A673 (cell line): ENCODE results near the gene SH2B3. TPM values are rescaled to one million over a fixed set of nuclear protein-coding genes. Genes with fewer than 3 reads are reported as not detected.

Experiments used
- BruUV-seq: library from RNA; stranded (reverse); fragments of 400-500 nt; replicated peaks from 2 replicates; lab custom pipeline; 2021; lab: Mats Ljungman, UMichigan
- CTCF ChIA-PET: fragments of 300-600 bp; sonication (Branson Sonifier 250); formaldehyde crosslinking; loops from one replicate; lab custom pipeline; 2022; ENCODE audit warnings: antibody characterized with exemption; lab: Charles Lee
- POLR2A ChIA-PET: fragments of 300-600 bp; sonication (Branson Sonifier 250); formaldehyde crosslinking; loops from one replicate; lab custom pipeline; 2022; ENCODE audit warnings: antibody characterized with exemption; ENCODE audit not compliant: low non-redundant PET; lab: Charles Lee
- DNase-seq: peaks from one replicate; pipeline ENCODE4 v3.0.0-alpha.2; 2015; ENCODE audit warnings: low spot score
- H3K27ac ChIP-seq: fragments of 200-600 bp; sonication (generic); 2 replicates; pipeline ENCODE4 v1.5.1; 2016; ENCODE audit warnings: mixed run types, low read depth, mild to moderate bottlenecking, mixed read lengths, antibody characterized with exemption, low read length; ENCODE audit not compliant: poor library complexity, severe bottlenecking
- H3K27me3 ChIP-seq: fragments of 200-600 bp; sonication (generic); replicated peaks from 2 replicates; pipeline ENCODE4 v1.6.1; 2017; ENCODE audit warnings: mixed run types, low read depth, mild to moderate bottlenecking, mixed read lengths, antibody characterized with exemption, low read length; ENCODE audit not compliant: insufficient read depth, poor library complexity
- H3K36me3 ChIP-seq: fragments of 200-600 bp; sonication (generic); 2 replicates; pipeline ENCODE4 v1.6.1; 2016; ENCODE audit warnings: mixed run types, mild to moderate bottlenecking, mixed read lengths, antibody characterized with exemption, low read length; ENCODE audit not compliant: insufficient read depth, poor library complexity, severe bottlenecking
- H3K4me1 ChIP-seq: fragments of 200-600 bp; sonication (generic); 2 replicates; pipeline ENCODE4 v1.6.1; 2017; ENCODE audit warnings: mixed run types, mild to moderate bottlenecking, mixed read lengths, antibody characterized with exemption, low read length; ENCODE audit not compliant: insufficient read depth, poor library complexity, severe bottlenecking
- H3K4me3 ChIP-seq: fragments of 200-600 bp; sonication (generic); 2 replicates; pipeline ENCODE4 v1.5.1; 2016; ENCODE audit warnings: low read depth, mixed run types, mild to moderate bottlenecking, mixed read lengths, low read length; ENCODE audit not compliant: poor library complexity, severe bottlenecking
- H3K9me3 ChIP-seq: fragments of 200-600 bp; sonication (generic); 2 replicates; pipeline ENCODE4 v1.6.1; 2016; ENCODE audit warnings: mixed run types, low read depth, mild to moderate bottlenecking, mixed read lengths, antibody characterized with exemption, low read length; ENCODE audit not compliant: poor library complexity, severe bottlenecking
- EZH2 ChIP-seq: fragments of 200-600 bp; sonication (generic); IDR thresholded peaks from 2 replicates; pipeline ENCODE4 v1.6.1; 2017; ENCODE audit warnings: borderline replicate concordance, low read depth, mild to moderate bottlenecking, mixed read lengths, antibody characterized with exemption, low read length; ENCODE audit not compliant: poor library complexity, severe bottlenecking
- intact Hi-C: fragments of 100-400 bp; cut with micrococcal nuclease; formaldehyde crosslinking; loops from one replicate; pipeline ENCODE4 v1.10.0; 2022; ENCODE audit not compliant: unreplicated experiment
- total RNA-seq: library from RNA; stranded (reverse); gene quantifications from 2 replicates; pipeline ENCODE4 v1.2.3, GENCODE V29; 2021
- TF ChIP-seq, protein P1 (sequence below): fragments of 300-800, 200-600 bp; sonication (generic); conservative IDR thresholded peaks from 2 replicates; pipeline ENCODE4 v1.5.1; 2017; ENCODE audit warnings: low read depth, mild to moderate bottlenecking, antibody characterized with exemption, low read length, moderate library complexity, mixed read lengths

Gene SH2B3
- total RNA-seq, 1 experiment from 2014 or later, result 133 TPM

- Histone ChIP-seq H3K4me1 (peaks cover 73% of the 10 kb centered on the region), H3K36me3 (peaks cover 4% of the 10 kb centered on the region), H3K4me3 (no peak overlapping the region), H3K27me3 (no peaks in the 10 kb centered on the region), H3K9me3 (no peaks in the 10 kb centered on the region), H3K27ac (peak overlapping the region; percentile 79)
- TF ChIP-seq, protein P1, sequence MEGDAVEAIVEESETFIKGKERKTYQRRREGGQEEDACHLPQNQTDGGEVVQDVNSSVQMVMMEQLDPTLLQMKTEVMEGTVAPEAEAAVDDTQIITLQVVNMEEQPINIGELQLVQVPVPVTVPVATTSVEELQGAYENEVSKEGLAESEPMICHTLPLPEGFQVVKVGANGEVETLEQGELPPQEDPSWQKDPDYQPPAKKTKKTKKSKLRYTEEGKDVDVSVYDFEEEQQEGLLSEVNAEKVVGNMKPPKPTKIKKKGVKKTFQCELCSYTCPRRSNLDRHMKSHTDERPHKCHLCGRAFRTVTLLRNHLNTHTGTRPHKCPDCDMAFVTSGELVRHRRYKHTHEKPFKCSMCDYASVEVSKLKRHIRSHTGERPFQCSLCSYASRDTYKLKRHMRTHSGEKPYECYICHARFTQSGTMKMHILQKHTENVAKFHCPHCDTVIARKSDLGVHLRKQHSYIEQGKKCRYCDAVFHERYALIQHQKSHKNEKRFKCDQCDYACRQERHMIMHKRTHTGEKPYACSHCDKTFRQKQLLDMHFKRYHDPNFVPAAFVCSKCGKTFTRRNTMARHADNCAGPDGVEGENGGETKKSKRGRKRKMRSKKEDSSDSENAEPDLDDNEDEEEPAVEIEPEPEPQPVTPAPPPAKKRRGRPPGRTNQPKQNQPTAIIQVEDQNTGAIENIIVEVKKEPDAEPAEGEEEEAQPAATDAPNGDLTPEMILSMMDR, result no peak
- TF ChIP-seq EZH2, result no peak
- DNase-seq, result no peak
- intact Hi-C loops, result no loop called here
- no TSS peak for BruUV-seq
- ChIA-PET POLR2A (no interaction called here), CTCF (no interaction called here)
These were observed 30.5 kb downstream of the SH2B3 start for GRCh38 chr12:111436266-111436665.

GRCh38 chr12:111436811-111437210, 31.1 kb downstream of the SH2B3 start:
- CTCF ChIA-PET, result no interaction called here
- Histone ChIP-seq H3K27ac (peak overlapping the region; percentile 79), H3K36me3 (peaks cover 4% of the 10 kb centered on the region), H3K4me1 (peaks cover 68% of the 10 kb centered on the region), H3K9me3 (no peaks in the 10 kb centered on the region), H3K27me3 (no peaks in the 10 kb centered on the region), H3K4me3 (no peak overlapping the region)
- intact Hi-C loops, result no loop called here
- POLR2A ChIA-PET, result no interaction called here
- no TSS peak for BruUV-seq
- TF ChIP-seq, protein P1, result no peak
- no peak for TF ChIP-seq EZH2
- DNase-seq, result no peak

GRCh38 chr12:111437816-111438454, 32.2 kb downstream of the SH2B3 start:
- no peak for TF ChIP-seq EZH2
- TF ChIP-seq, protein P1, result no peak
- Histone ChIP-seq H3K4me1 (peaks cover 65% of the 10 kb centered on the region), H3K4me3 (no peak overlapping the region), H3K36me3 (peaks cover 10% of the 10 kb centered on the region), H3K27ac (peak overlapping the region; percentile 79), H3K9me3 (no peaks in the 10 kb centered on the region), H3K27me3 (no peaks in the 10 kb centered on the region)
- intact Hi-C loops, result no loop called here
- peak; percentile 57 for DNase-seq
- BruUV-seq, result no TSS peak
- CTCF ChIA-PET, result interaction anchor here (0.5 to 1.4 kb wide), 2 partner anchors 13 to 1759 kb away, joined by 3 to 6 read pairs; no protein-coding TSS in a partner anchor
- POLR2A ChIA-PET, result interaction anchor here (0.7 kb wide), 1 partner anchor 28 kb away, joined by 3 read pairs; no protein-coding TSS in a partner anchor
